T1000 (cell line): ENCODE measurements around the gene ETV6.

ENCODE experiments used
- DNase-seq: peaks from one replicate; lab custom pipeline; 2025; ENCODE audit warnings: mixed read lengths; lab: John Stamatoyannopoulos, UW

ETV6 gene

GRCh38 chr12:11695321-11695720 lies 45.8 kb downstream of the ETV6 start:
- no peak for DNase-seq

- no peak for DNase-seq
Observed at GRCh38 chr12:11696084-11696483, 46.6 kb downstream of the ETV6 start.

GRCh38 chr12:11697131-11697530 lies 47.7 kb downstream of the ETV6 start:
- no peak for DNase-seq

- no peak for DNase-seq
Observed at GRCh38 chr12:11697670-11698387, 48.4 kb downstream of the ETV6 start.

GRCh38 chr12:11698729-11699128 lies 49.3 kb downstream of the ETV6 start:
- DNase-seq, result no peak

- no peak for DNase-seq
Observed at GRCh38 chr12:11701433-11701832, 52.0 kb downstream of the ETV6 start.

GRCh38 chr12:11702959-11703358 lies 53.5 kb downstream of the ETV6 start:
- DNase-seq, result no peak

GRCh38 chr12:11703378-11703777 lies 53.9 kb downstream of the ETV6 start:
- no peak for DNase-seq

GRCh38 chr12:11704089-11704488 lies 54.6 kb downstream of the ETV6 start:
- DNase-seq, result no peak

- DNase-seq, result peak; percentile 5
Observed at GRCh38 chr12:11705010-11705409, 55.5 kb downstream of the ETV6 start.

GRCh38 chr12:11706509-11707379 lies 57.3 kb downstream of the ETV6 start:
- DNase-seq, result no peak

- DNase-seq, result no peak
Observed at GRCh38 chr12:11707535-11707934, 58.1 kb downstream of the ETV6 start.

- no peak for DNase-seq
Observed at GRCh38 chr12:11709513-11709912, 60.0 kb downstream of the ETV6 start.

- no peak for DNase-seq
Observed at GRCh38 chr12:11710431-11710830, 61.0 kb downstream of the ETV6 start.

GRCh38 chr12:11710906-11711305 lies 61.4 kb downstream of the ETV6 start:
- DNase-seq, result no peak

- DNase-seq, result no peak
Observed at GRCh38 chr12:11711651-11712327, 62.3 kb downstream of the ETV6 start.

- DNase-seq, result no peak
Observed at GRCh38 chr12:11712491-11712890, 63.0 kb downstream of the ETV6 start.

GRCh38 chr12:11713202-11713601 lies 63.7 kb downstream of the ETV6 start:
- no peak for DNase-seq

- DNase-seq, result no peak
Observed at GRCh38 chr12:11714626-11715025, 65.2 kb downstream of the ETV6 start.

GRCh38 chr12:11715621-11716020 lies 66.1 kb downstream of the ETV6 start:
- DNase-seq, result no peak

- DNase-seq, result no peak
Observed at GRCh38 chr12:11716794-11717518, 67.5 kb downstream of the ETV6 start.

- no peak for DNase-seq
Observed at GRCh38 chr12:11717519-11717961, 68.1 kb downstream of the ETV6 start.
